ENCODE results near the gene LRRC56. TPM values are rescaled to one million over a fixed set of nuclear protein-coding genes. Genes with fewer than 3 reads are reported as not detected.

Gene LRRC56
- polyA plus RNA-seq, 2 of the 4 experiments (the other 2 are of a cell fraction), result 0.32 to 1.0 TPM

DNA sequence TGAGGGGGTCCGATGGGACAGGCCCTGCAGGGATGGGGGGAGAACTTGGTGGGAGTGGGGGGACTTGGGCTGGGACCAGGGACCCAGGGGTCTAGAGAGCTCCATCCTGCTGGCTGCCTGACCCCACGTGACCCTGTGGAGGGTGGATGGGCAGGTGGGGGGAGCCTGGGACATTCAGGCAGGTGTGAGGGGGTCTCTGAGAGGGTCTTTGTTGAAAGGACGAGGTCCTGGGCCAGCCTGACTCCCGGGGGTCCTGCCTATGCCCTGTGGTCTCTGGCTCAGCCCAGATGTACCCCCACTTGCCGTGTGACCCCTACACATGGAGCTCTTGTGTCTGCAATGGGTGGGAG lies 7.5 kb downstream of the LRRC56 start:
- Histone ChIP-seq H3K4me2 (no peak overlapping the region), H3K4me3 (no peak overlapping the region), H3K4me1 (no peaks in the 10 kb centered on the region), H3K9me3 (no peaks in the 10 kb centered on the region), H3K27ac (no peak overlapping the region)
- FAIRE-seq, result no peak
- ChIA-PET CTCF (interaction anchor here (1.2 to 5.3 kb wide), 4 partner anchors 9 to 27 kb away, joined by 4 to 26 read pairs (median 6); no protein-coding TSS in a partner anchor), POLR2A (interaction anchor here (1.1 kb wide), 1 partner anchor 9 kb away, joined by 4 read pairs; the partner anchor contains the start of gene HRAS)
- 31% methylated on average over 3 of the region's 5 CpGs for WGBS (ENCODE audit: missing lambda C conversion rate)
- ATAC-seq, result no peak
- no peak for TF ChIP-seq RARB (CRISPR knock-in tag; IDR thresholded peaks at IDR 0.05)
- no peak for TF ChIP-seq NR3C1 (IDR thresholded peaks at IDR 0.05)
- no peak for TF ChIP-seq BHLHE40 (IDR thresholded peaks at IDR 0.05; ENCODE audit: low read depth, low read length)
- no peak for TF ChIP-seq MYC (IDR thresholded peaks at IDR 0.05; ENCODE audit: borderline replicate concordance, low read length)
- TF ChIP-seq NPAS2 (CRISPR knock-in tag; IDR thresholded peaks at IDR 0.05; ENCODE audit: borderline replicate concordance), result no peak
- TF ChIP-seq CHD2 (IDR thresholded peaks at IDR 0.05; ENCODE audit: low read length, partially characterized antibody), result no peak
- no peak for TF ChIP-seq HDAC2 (IDR thresholded peaks at IDR 0.05)
- no peak for DNase-seq (ENCODE audit: low read depth in 1 of 2, low spot score in 1 of 2)

DNA sequence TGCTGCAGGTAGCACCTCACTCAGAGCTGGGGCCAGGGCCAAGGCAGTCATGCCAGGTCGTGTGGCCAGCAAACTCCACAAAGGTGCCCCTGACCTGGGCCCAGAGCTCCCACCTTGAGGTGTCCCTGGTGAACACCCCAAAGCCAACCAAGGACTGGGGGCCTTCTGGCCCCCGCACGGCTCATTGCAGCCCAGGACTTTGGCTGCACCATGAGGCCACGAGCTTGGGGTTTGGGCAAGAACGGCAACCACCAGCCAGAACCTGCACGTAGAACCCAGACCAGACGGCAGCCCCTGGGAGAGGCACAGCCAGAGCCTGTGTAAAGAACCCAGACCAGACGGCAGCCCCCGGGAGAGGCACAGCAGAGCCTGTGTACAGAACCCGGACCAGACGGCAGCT lies 7.8 kb downstream of the LRRC56 start:
- TF ChIP-seq MAZ (IDR thresholded peaks at IDR 0.05; ENCODE audit: borderline replicate concordance, low read depth, low read length) (no peak), RCOR1 (IDR thresholded peaks at IDR 0.05; ENCODE audit: low read depth, low read length) (no peak), ZC3H11A (IDR thresholded peaks at IDR 0.05) (no peak)
- TF ChIP-seq, protein P1, sequence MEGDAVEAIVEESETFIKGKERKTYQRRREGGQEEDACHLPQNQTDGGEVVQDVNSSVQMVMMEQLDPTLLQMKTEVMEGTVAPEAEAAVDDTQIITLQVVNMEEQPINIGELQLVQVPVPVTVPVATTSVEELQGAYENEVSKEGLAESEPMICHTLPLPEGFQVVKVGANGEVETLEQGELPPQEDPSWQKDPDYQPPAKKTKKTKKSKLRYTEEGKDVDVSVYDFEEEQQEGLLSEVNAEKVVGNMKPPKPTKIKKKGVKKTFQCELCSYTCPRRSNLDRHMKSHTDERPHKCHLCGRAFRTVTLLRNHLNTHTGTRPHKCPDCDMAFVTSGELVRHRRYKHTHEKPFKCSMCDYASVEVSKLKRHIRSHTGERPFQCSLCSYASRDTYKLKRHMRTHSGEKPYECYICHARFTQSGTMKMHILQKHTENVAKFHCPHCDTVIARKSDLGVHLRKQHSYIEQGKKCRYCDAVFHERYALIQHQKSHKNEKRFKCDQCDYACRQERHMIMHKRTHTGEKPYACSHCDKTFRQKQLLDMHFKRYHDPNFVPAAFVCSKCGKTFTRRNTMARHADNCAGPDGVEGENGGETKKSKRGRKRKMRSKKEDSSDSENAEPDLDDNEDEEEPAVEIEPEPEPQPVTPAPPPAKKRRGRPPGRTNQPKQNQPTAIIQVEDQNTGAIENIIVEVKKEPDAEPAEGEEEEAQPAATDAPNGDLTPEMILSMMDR (IDR thresholded peaks at IDR 0.05), result no peak
- TF ChIP-seq, protein P2, sequence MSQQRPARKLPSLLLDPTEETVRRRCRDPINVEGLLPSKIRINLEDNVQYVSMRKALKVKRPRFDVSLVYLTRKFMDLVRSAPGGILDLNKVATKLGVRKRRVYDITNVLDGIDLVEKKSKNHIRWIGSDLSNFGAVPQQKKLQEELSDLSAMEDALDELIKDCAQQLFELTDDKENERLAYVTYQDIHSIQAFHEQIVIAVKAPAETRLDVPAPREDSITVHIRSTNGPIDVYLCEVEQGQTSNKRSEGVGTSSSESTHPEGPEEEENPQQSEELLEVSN (IDR thresholded peaks at IDR 0.05; ENCODE audit: borderline replicate concordance, low read depth), result no peak
- Histone ChIP-seq H3K4me3 (no peak overlapping the region), H3K9me3 (no peaks in the 10 kb centered on the region), H3K4me1 (no peaks in the 10 kb centered on the region), H3K4me2 (no peak overlapping the region), H3K27ac (no peak overlapping the region)
- FAIRE-seq, result no peak
- ATAC-seq, result no peak
- DNase-seq (ENCODE audit: low read depth in 1 of 2, low spot score in 1 of 2), result no peak
- POLR2A ChIA-PET, result interaction anchor here (1.1 kb wide), 1 partner anchor 9 kb away, joined by 4 read pairs; the partner anchor contains the start of gene HRAS
- 88% methylated on average over 5 of the region's 11 CpGs for WGBS (ENCODE audit: missing lambda C conversion rate)
- CTCF ChIA-PET, result interaction anchor here (1.2 to 5.3 kb wide), 4 partner anchors 9 to 27 kb away, joined by 4 to 26 read pairs (median 6); no protein-coding TSS in a partner anchor

DNA sequence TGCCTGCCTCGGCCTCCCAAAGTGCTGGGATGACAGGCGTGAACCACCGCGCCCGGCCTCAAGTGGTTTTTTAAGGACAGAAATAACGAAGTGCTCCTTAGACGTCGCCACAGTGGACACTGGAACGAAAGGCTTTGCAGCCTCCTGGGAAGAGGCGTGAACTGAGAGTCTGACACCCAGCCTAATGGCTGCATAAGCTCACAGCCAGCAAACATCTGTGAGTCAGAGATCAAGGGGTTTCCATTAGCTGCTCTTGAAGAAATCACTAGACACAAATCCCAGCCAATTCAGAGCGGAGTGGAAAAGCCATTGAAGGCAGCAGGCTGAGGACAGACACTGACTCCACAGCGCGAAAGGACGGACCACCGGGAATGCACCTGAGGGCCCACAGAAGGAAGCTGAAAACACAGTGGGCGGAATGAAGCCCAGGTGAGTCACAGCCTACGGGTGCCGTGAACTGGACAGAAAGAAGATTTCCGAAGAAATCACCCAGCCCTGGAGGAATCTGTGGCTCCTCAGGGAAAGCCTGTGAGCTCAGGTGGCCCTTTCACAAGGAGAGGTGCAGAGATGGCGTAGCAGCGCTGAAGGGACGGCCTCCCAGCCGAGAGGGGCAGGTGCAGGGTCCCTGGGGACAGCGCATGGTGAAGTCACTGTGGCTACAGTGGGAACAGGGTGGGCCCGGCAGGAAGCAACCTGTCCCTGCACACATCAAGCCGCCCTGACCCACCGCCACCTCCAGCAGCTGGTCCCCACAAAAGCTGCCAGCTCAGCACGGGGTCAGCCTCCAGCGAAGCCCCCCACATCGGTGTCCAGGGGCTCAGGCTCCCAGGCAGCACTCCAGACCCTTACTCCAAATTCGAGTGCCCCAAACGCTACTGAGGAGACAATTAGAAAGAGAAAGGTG lies 11.6 kb downstream of the LRRC56 start:
- 74% methylated on average over 28 of the region's 32 CpGs for WGBS (ENCODE audit: missing lambda C conversion rate)
- FAIRE-seq, result no peak
- Histone ChIP-seq H3K9me3 (no peaks in the 10 kb centered on the region), H3K4me1 (no peaks in the 10 kb centered on the region; the same call in 2 of the 3 replicates), H3K27ac (no peak overlapping the region), H3K4me3 (no peak overlapping the region), H3K4me2 (no peak overlapping the region)
- ATAC-seq, result peak in 1 of 2 experiments; percentile 14; a peak in 2 of 6 replicates
- POLR2A ChIA-PET, result no interaction called here
- no peak for DNase-seq (ENCODE audit: low read depth in 1 of 2, low spot score in 1 of 2)
- CTCF ChIA-PET, result interaction anchor here (1.0 kb wide), 1 partner anchor 16 kb away, joined by 5 read pairs; no protein-coding TSS in a partner anchor
- no peak for TF ChIP-seq SMC3 (IDR thresholded peaks at IDR 0.05)
- TF ChIP-seq FOXS1 (CRISPR knock-in tag; IDR thresholded peaks at IDR 0.05), result no peak
- TF ChIP-seq HOXA7 (CRISPR knock-in tag; IDR thresholded peaks at IDR 0.05), result no peak
- TF ChIP-seq RFX5 (IDR thresholded peaks at IDR 0.05), result no peak
- no peak for TF ChIP-seq RNF2 (IDR thresholded peaks at IDR 0.05; ENCODE audit: borderline replicate concordance, low read depth)
- TF ChIP-seq MAFK (IDR thresholded peaks at IDR 0.05; ENCODE audit: partially characterized antibody), result no peak
- no peak for TF ChIP-seq KDM5A (IDR thresholded peaks at IDR 0.05)
- no peak for TF ChIP-seq EHMT2 (IDR thresholded peaks at IDR 0.05; ENCODE audit: low read depth)
